Measurements from ENCODE around the gene RPL27. TPM values are rescaled to one million over a fixed set of nuclear protein-coding genes. Genes with fewer than 3 reads are reported as not detected.

RPL27 gene
- total RNA-seq, 2 experiments from 2014 or later: 1,640 to 1,647 TPM

DNA sequence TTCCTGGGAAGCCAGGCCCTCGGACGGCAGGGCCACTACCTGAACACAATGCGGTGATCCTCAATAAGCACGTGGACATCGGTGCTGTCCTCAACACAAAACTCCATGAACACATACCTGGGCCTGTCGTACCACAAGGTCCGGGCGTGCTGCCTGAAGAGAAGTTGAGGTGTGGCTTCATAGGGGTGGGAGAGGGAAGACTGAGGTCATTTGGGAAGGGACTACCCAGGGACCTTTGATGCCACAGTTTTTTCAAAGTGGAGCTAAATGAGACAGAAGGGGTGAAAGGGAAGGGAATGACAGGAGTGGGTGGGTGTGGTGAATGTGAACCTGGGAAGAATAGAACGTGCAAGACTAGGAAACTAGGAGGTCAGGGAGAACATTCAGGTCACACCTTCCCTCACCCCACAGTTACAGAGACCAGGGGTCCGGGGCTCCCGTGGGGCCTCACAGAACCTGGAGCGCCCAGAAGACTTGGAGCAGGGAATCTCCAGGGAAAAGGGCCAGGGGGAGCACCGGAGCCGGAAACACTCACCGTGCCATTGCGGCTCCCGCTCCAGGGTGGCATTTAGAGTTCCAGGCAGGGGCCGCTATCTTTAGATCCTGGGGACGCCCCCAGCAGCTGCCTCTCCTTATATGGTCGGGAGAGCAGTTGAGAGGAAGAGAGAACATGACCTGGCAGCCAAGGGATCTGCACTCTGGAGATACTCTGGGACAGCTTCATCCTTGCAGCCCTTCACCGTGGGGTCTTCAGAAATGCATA lies 18.5 kb upstream of the RPL27 start, which contains the start of gene PTGES3L:
Gene PTGES3L, minus strand, starts transcription at position 570 of the 763 bp plus-strand sequence. Its CDS starts 27 bp downstream, at position 543.
- Mint-ChIP-seq H3K36me3 (ENCODE audit: low read depth) (peaks cover 19% of the 10 kb centered on the region), H3K27me3 (no peaks in the 10 kb centered on the region), H3K4me1 (ENCODE audit: low read depth) (peaks cover 30% of the 10 kb centered on the region), H3K9me3 (no peaks in the 10 kb centered on the region), H3K27ac (peak within 1 kb of the TSS; percentile 99), H3K4me3 (peak within 1 kb of the TSS; percentile 96)
- peak; percentile 62 for ATAC-seq
- intact Hi-C loops (cut with micrococcal nuclease): no loop called here
- TF ChIP-seq, protein P1, sequence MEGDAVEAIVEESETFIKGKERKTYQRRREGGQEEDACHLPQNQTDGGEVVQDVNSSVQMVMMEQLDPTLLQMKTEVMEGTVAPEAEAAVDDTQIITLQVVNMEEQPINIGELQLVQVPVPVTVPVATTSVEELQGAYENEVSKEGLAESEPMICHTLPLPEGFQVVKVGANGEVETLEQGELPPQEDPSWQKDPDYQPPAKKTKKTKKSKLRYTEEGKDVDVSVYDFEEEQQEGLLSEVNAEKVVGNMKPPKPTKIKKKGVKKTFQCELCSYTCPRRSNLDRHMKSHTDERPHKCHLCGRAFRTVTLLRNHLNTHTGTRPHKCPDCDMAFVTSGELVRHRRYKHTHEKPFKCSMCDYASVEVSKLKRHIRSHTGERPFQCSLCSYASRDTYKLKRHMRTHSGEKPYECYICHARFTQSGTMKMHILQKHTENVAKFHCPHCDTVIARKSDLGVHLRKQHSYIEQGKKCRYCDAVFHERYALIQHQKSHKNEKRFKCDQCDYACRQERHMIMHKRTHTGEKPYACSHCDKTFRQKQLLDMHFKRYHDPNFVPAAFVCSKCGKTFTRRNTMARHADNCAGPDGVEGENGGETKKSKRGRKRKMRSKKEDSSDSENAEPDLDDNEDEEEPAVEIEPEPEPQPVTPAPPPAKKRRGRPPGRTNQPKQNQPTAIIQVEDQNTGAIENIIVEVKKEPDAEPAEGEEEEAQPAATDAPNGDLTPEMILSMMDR (IDR thresholded peaks at IDR 0.05): no peak
- DNase-seq: peak; percentile 66
- CTCF ChIA-PET: interaction anchor here (2.0 kb wide), 1 partner anchor 19 kb away, joined by 10 read pairs; the partner anchor contains the start of gene RPL27
- POLR2A ChIA-PET: interaction anchor here (0.6 to 1.4 kb wide), 5 partner anchors 15 to 25 kb away, joined by 3 to 14 read pairs (median 4); partner anchors contain the start of genes AARSD1 and RPL27

DNA sequence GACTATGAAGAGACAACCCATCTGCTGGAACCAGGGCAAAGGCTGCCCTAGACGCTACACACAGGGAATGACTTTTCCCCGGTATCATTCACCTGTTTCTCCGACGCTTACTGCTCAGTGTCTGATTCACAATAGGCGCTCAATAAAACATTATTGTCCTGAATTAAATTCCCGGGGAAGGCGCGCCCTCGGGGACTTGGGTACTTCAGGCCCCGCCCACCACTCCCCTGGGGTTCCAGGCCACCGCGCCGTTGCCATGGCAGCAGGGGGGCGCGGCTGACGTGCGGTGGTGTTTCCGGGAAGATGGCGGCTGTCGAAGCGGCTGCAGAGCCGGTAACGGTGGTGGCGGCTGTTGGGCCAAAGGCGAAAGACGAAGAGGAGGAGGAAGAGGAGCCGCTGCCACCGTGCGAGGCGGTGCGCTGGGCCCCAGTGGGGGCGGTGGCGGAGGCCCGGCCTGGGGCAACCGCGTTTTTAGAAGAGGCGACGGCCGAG lies 17.9 kb upstream of the RPL27 start, which contains the start of gene RUNDC1:
Gene RUNDC1, plus strand, starts transcription at position 292 of the 492 bp plus-strand sequence. Its CDS starts 12 bp downstream, at position 304.
- H3K4me1 Mint-ChIP-seq (ENCODE audit: low read depth): peaks cover 30% of the 10 kb centered on the region
- no peaks in the 10 kb centered on the region for H3K9me3 Mint-ChIP-seq
- ATAC-seq: peak; percentile 82
- H3K36me3 Mint-ChIP-seq (ENCODE audit: low read depth): peaks cover 25% of the 10 kb centered on the region
- TF ChIP-seq, protein P1 (IDR thresholded peaks at IDR 0.05): no peak
- DNase-seq: peak; percentile 94
- POLR2A ChIA-PET: interaction anchor here (0.6 to 1.4 kb wide), 4 partner anchors 16 to 26 kb away, joined by 3 to 14 read pairs (median 4); partner anchors contain the start of genes AARSD1 and RPL27
- intact Hi-C loops (cut with micrococcal nuclease): no loop called here
- H3K4me3 Mint-ChIP-seq: peak within 1 kb of the TSS; percentile 96
- H3K27ac Mint-ChIP-seq: peak within 1 kb of the TSS; percentile 99
- CTCF ChIA-PET: no interaction called here
- no peaks in the 10 kb centered on the region for H3K27me3 Mint-ChIP-seq

DNA sequence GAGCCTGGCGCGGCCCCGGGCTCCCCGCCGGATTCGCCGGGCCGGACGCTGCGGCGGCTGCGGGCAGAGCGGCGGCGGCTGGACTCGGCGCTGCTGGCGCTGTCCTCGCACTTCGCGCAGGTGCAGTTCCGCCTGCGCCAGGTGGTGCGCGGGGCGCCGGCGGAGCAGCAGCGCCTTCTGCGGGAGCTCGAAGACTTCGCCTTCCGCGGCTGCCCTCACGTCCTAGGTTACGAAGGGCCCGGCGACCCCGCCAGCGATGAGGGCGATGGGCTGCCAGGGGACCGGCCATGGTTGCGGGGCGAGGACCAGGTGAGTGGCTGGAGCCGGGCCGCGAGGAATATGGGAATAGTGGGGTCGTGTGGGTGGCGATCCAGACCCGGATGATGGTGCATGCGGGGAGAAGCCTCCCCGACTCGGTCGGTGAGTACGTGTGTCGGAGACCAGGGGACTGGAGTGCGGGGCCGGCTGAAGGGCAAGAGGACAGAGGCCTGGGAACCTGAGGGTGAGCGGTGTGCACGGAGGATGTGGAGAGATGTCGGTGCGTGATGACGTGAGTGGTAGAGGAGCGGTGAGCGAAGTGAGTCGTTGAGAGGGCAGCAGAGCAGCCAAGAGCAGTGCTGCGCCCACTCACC lies 17.3 kb upstream of the RPL27 start:
- ATAC-seq (peak; percentile 86), DNase-seq (peak; percentile 91)
- Mint-ChIP-seq H3K9me3 (no peaks in the 10 kb centered on the region), H3K36me3 (ENCODE audit: low read depth) (peaks cover 29% of the 10 kb centered on the region), H3K4me3 (peak overlapping the region; percentile 96), H3K27ac (peak overlapping the region; percentile 99), H3K27me3 (no peaks in the 10 kb centered on the region), H3K4me1 (ENCODE audit: low read depth) (peaks cover 28% of the 10 kb centered on the region)
- intact Hi-C loops (cut with micrococcal nuclease): no loop called here
- TF ChIP-seq, protein P1 (IDR thresholded peaks at IDR 0.05): no peak
- ChIA-PET POLR2A (interaction anchor here (1.4 kb wide), 2 partner anchors 17 kb away, joined by 4 to 14 read pairs; partner anchors contain the start of genes AARSD1 and RPL27), CTCF (no interaction called here)

DNA sequence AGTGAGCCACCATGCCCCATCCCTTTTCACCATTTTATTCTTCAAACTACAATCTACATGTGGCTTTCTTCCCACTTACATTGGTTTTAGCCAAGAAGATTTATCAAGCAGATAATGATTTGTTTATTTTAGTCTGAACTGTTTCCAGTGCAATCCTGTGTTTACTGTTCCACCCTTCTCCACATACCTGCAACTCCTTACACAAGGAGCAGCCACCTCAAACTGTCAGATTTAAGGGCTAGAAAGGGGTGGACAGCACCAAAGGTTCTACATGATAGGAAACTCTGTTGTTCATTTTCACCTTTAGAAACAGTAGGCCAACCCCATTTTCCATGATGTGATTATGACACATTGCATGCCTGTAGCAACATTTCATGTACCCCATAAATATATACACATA lies 16.0 kb upstream of the RPL27 start:
- DNase-seq (no peak), ATAC-seq (no peak)
- Mint-ChIP-seq H3K27me3 (no peaks in the 10 kb centered on the region), H3K27ac (peak overlapping the region; percentile 99), H3K36me3 (ENCODE audit: low read depth) (peaks cover 35% of the 10 kb centered on the region), H3K4me1 (ENCODE audit: low read depth) (peaks cover 28% of the 10 kb centered on the region), H3K4me3 (peak overlapping the region; percentile 96), H3K9me3 (no peaks in the 10 kb centered on the region)
- ChIA-PET POLR2A (interaction anchor here (0.8 to 1.1 kb wide), 2 partner anchors 11 to 16 kb away, joined by 3 read pairs; partner anchors contain the start of gene RPL27), CTCF (no interaction called here)
- TF ChIP-seq, protein P1 (IDR thresholded peaks at IDR 0.05): no peak
- intact Hi-C loops (cut with micrococcal nuclease): no loop called here
